KMS-11 (cell line): ENCODE measurements around the gene PRRT4.

Source experiments
- H2AFZ ChIP-seq: fragments of 200-600 bp; sonication (generic); 2 replicates; pipeline ENCODE4 v1.6.1; 2016; ENCODE audit warnings: antibody characterized with exemption, mixed run types, low read depth
- H3K27ac ChIP-seq: fragments of 200-600 bp; sonication (generic); 2 replicates; pipeline ENCODE4 v1.6.1; 2016; ENCODE audit warnings: mild to moderate bottlenecking, mixed run types
- H3K27me3 ChIP-seq: fragments of 200-600 bp; sonication (generic); 2 replicates; pipeline ENCODE4 v1.6.1; 2017; ENCODE audit warnings: mild to moderate bottlenecking, low read depth, mixed run types, moderate library complexity; ENCODE audit not compliant: insufficient read depth
- H3K36me3 ChIP-seq: fragments of 200-600 bp; sonication (generic); 2 replicates; pipeline ENCODE4 v1.6.1; 2017; ENCODE audit warnings: mild to moderate bottlenecking, mixed run types; ENCODE audit not compliant: insufficient read depth
- H3K4me1 ChIP-seq: fragments of 200-600 bp; sonication (generic); 2 replicates; pipeline ENCODE4 v1.6.1; 2016; ENCODE audit warnings: mild to moderate bottlenecking, low read depth, mixed run types; ENCODE audit not compliant: poor library complexity, severe bottlenecking
- H3K4me2 ChIP-seq: fragments of 200-600 bp; sonication (generic); 2 replicates; pipeline ENCODE4 v1.7.0; 2016; ENCODE audit warnings: mild to moderate bottlenecking, mixed run types
- H3K4me3 ChIP-seq: fragments of 200-600 bp; sonication (generic); IDR thresholded peaks from 2 replicates; pipeline ENCODE4 v1.6.1; 2017; ENCODE audit warnings: low read depth, low read length, mixed read lengths; ENCODE audit not compliant: insufficient read depth
- H3K79me2 ChIP-seq: fragments of 200-600 bp; sonication (generic); 2 replicates; pipeline ENCODE4 v1.6.1; 2016; ENCODE audit warnings: low read depth, mixed run types; ENCODE audit not compliant: insufficient read depth
- H3K9ac ChIP-seq: fragments of 200-600 bp; sonication (generic); 2 replicates; pipeline ENCODE4 v1.6.1; 2016; ENCODE audit warnings: mild to moderate bottlenecking, mixed run types
- H4K20me1 ChIP-seq: fragments of 200-600 bp; sonication (generic); 2 replicates; pipeline ENCODE4 v1.6.1; 2016; ENCODE audit warnings: mild to moderate bottlenecking, mixed run types; ENCODE audit not compliant: insufficient read depth
- TF ChIP-seq, protein P1 (sequence below): fragments of 200-600 bp; sonication (generic); conservative IDR thresholded peaks from 2 replicates; pipeline ENCODE4 v1.6.1; 2017; ENCODE audit warnings: low read depth, mild to moderate bottlenecking, antibody characterized with exemption, low read length, moderate library complexity, mixed read lengths

PRRT4 gene

DNA sequence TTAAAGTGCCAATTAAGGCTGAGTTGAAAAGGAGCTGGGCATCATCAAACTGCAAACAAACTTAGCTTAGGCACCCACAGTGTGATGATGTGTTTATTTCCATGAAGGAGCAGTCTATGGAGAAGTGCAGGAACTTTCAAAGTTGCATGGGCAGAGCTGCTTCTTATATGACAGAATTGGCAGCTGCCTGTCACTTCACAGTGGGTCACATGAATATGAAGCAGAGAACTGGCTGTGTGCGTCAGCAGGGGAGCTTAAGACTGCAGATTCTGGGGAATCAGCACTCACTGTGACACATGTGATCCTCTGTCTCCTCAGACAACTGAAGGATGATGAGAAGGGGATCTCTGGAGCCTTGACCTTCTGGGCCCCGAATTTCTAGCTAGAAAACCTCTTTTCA, 54.4 kb downstream of the PRRT4 start:
- peaks cover 3% of the 10 kb centered on the region; the same call in 1 of the 2 replicates for H3K36me3 ChIP-seq
- no peak overlapping the region for H2AFZ ChIP-seq
- TF ChIP-seq, protein P1, sequence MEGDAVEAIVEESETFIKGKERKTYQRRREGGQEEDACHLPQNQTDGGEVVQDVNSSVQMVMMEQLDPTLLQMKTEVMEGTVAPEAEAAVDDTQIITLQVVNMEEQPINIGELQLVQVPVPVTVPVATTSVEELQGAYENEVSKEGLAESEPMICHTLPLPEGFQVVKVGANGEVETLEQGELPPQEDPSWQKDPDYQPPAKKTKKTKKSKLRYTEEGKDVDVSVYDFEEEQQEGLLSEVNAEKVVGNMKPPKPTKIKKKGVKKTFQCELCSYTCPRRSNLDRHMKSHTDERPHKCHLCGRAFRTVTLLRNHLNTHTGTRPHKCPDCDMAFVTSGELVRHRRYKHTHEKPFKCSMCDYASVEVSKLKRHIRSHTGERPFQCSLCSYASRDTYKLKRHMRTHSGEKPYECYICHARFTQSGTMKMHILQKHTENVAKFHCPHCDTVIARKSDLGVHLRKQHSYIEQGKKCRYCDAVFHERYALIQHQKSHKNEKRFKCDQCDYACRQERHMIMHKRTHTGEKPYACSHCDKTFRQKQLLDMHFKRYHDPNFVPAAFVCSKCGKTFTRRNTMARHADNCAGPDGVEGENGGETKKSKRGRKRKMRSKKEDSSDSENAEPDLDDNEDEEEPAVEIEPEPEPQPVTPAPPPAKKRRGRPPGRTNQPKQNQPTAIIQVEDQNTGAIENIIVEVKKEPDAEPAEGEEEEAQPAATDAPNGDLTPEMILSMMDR, result no peak
- H3K4me1 ChIP-seq, result no peaks in the 10 kb centered on the region
- no peak overlapping the region for H3K27ac ChIP-seq
- H3K27me3 ChIP-seq, result no peaks in the 10 kb centered on the region
- no peak overlapping the region for H3K4me2 ChIP-seq
- H3K9ac ChIP-seq, result no peak overlapping the region
- H4K20me1 ChIP-seq, result no peaks in the 10 kb centered on the region
- H3K4me3 ChIP-seq, result no peak overlapping the region
- no peaks in the 10 kb centered on the region for H3K79me2 ChIP-seq

DNA sequence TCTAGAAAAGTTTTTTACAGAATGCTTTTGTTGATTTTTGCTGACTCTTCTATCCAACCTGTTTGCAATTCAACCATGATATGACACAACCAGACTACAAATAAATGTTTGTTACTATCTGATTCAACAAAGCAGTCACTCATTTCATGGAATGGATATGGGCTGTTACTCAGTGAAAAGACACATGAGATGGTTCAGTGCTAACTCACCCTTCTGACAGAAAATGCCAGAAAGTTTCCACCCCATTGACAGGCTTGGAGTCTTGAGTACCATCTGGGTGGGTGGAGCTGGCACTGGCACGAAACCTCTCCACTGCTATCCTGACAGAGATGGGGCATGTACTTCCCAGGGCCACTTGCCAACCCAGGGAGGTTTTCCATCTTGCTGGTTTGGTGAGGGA, 57.3 kb downstream of the PRRT4 start:
- no peaks in the 10 kb centered on the region for H3K27me3 ChIP-seq
- no peak overlapping the region for H3K4me2 ChIP-seq
- no peak overlapping the region for H3K9ac ChIP-seq
- no peak overlapping the region for H3K27ac ChIP-seq
- TF ChIP-seq, protein P1, result no peak
- no peaks in the 10 kb centered on the region for H3K4me1 ChIP-seq
- H3K79me2 ChIP-seq, result no peaks in the 10 kb centered on the region
- H3K4me3 ChIP-seq, result no peak overlapping the region
- no peaks in the 10 kb centered on the region for H3K36me3 ChIP-seq
- H4K20me1 ChIP-seq, result no peaks in the 10 kb centered on the region
- no peak overlapping the region for H2AFZ ChIP-seq

DNA sequence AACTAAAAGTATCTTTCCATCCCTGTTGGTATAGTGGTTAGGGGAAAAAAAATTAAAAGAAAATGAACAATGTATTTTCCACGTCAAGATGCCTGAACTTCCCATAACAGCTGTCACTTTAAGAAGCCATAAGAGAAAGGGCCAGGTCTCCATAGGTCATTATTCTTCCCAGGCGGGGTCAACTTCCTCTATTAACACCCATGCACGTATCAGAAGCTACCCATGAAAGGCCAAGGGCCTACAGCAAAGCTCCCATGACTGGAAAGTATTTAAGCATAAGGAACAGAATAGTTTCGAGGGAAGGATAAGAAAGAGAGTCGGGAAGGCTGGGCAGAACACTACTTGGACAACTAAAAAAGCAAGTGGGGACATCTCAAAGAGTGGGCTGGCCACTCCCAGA, 57.8 kb downstream of the PRRT4 start:
- no peak overlapping the region for H3K4me3 ChIP-seq
- H3K79me2 ChIP-seq, result no peaks in the 10 kb centered on the region
- TF ChIP-seq, protein P1, result no peak
- H3K36me3 ChIP-seq, result no peaks in the 10 kb centered on the region
- no peaks in the 10 kb centered on the region for H4K20me1 ChIP-seq
- no peak overlapping the region for H3K27ac ChIP-seq
- no peaks in the 10 kb centered on the region for H3K4me1 ChIP-seq
- H3K9ac ChIP-seq, result no peak overlapping the region
- no peaks in the 10 kb centered on the region for H3K27me3 ChIP-seq
- H3K4me2 ChIP-seq, result no peak overlapping the region
- no peak overlapping the region for H2AFZ ChIP-seq

DNA sequence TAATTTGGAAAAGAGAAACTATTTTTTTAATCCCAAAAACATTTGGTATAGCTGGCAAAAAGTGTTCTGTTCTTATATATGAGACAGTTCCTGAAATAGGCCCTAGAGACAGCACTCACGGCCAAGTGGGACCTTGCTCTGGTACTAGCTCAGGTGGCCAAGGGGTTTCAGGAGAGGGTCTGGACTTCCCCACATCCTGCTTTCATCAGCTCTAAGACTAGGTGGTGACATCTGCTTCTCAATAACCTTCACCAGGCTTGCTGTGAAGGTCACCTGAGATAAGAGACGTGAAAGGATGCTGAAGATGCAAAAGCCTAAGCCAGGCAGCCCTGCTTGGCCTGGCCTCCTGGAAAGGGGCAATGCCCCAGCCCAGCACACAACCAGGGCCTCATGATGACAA, 58.4 kb downstream of the PRRT4 start:
- TF ChIP-seq, protein P1, result no peak
- Histone ChIP-seq H2AFZ (no peak overlapping the region), H3K4me2 (no peak overlapping the region), H3K27me3 (no peaks in the 10 kb centered on the region), H3K79me2 (no peaks in the 10 kb centered on the region), H3K36me3 (no peaks in the 10 kb centered on the region), H3K4me3 (no peak overlapping the region), H3K27ac (no peak overlapping the region), H3K4me1 (no peaks in the 10 kb centered on the region), H3K9ac (no peak overlapping the region), H4K20me1 (no peaks in the 10 kb centered on the region)
